ENCODE measurements around the gene NCAM2. TPM values are rescaled to one million over a fixed set of nuclear protein-coding genes. Genes with fewer than 3 reads are reported as not detected.

NCAM2 gene
- total and polyA plus RNA-seq, 2 experiments from 2014 or later: 0.36 to 0.83 TPM

- ATAC-seq: no peak
- H3K36me3 ChIP-seq (ENCODE audit: insufficient read depth): no peaks in the 10 kb centered on the region
- H3K4me1 ChIP-seq (ENCODE audit: insufficient read depth): no peaks in the 10 kb centered on the region
- Mint-ChIP-seq H3K36me3 (ENCODE audit: low read depth) (no peaks in the 10 kb centered on the region), H3K4me1 (no peaks in the 10 kb centered on the region; the same call in 2 of the 3 replicates), H3K4me3 (no peak overlapping the region), H3K27ac (no peak overlapping the region), H3K9me3 (no peaks in the 10 kb centered on the region), H3K27me3 (ENCODE audit: insufficient read depth, low read depth, poor library complexity) (no peaks in the 10 kb centered on the region)
- H3K4me3 ChIP-seq: no peak overlapping the region
- no peak for DNase-seq (ENCODE audit: low spot score)
- no peaks in the 10 kb centered on the region for H4K20me1 ChIP-seq (replicated peaks; ENCODE audit: insufficient read depth)
- no peaks in the 10 kb centered on the region for H3K9me2 ChIP-seq (ENCODE audit: insufficient read depth)
- no peak overlapping the region for H3K27ac ChIP-seq (ENCODE audit: low read depth)
- no peaks in the 10 kb centered on the region for H3K79me2 ChIP-seq (replicated peaks; ENCODE audit: insufficient read depth)
- TF ChIP-seq ZNF331 (CRISPR knock-in tag; IDR thresholded peaks at IDR 0.05; ENCODE audit: low read depth) (no peak), CREB1 (CRISPR knock-in tag; IDR thresholded peaks at IDR 0.05; ENCODE audit: low read depth) (no peak), EZH2 (IDR thresholded peaks at IDR 0.05; ENCODE audit: low read depth, unreplicated experiment) (no peak), NANOG (IDR thresholded peaks at IDR 0.05; ENCODE audit: borderline replicate concordance) (no peak), ETS1 (IDR thresholded peaks at IDR 0.05) (no peak), STAT1 (IDR thresholded peaks at IDR 0.05; ENCODE audit: unreplicated experiment) (no peak), ZNF114 (CRISPR knock-in tag; IDR thresholded peaks at IDR 0.05) (no peak), REST (IDR thresholded peaks at IDR 0.05; ENCODE audit: unreplicated experiment) (no peak), JUNB (IDR thresholded peaks at IDR 0.05; ENCODE audit: unreplicated experiment) (no peak), EZH2phosphoT487 (IDR thresholded peaks at IDR 0.05; ENCODE audit: unreplicated experiment) (no peak), ZNF462 (CRISPR knock-in tag; IDR thresholded peaks at IDR 0.05) (no peak), CTCF (conservative IDR thresholded peaks at IDR 0.05; ENCODE audit: low read depth in 2 of 2) (no peak), POLR2AphosphoS5 (IDR thresholded peaks at IDR 0.05; ENCODE audit: low read depth) (no peak)
- H2AFZ ChIP-seq: no peak overlapping the region
- no peak overlapping the region for H3K4me2 ChIP-seq
- no peaks in the 10 kb centered on the region for H3F3A ChIP-seq (replicated peaks; ENCODE audit: low read depth)
- no peaks in the 10 kb centered on the region for H3K27me3 ChIP-seq (ENCODE audit: insufficient read depth)
Measured at GRCh38 chr21:21162786-21163185, 164.6 kb downstream of the NCAM2 start.

Data from GM23338 (cell line).